ENCODE results near the gene SERGEF. TPM values are rescaled to one million over a fixed set of nuclear protein-coding genes. Genes with fewer than 3 reads are reported as not detected.

The SERGEF gene
- total and polyA plus RNA-seq, 2 of the 13 experiments (the other 11 are each of a cell fraction or from before 2014, with no cell fraction given) = 54.5 to 114 TPM

- CTCF ChIA-PET (ENCODE audit: low intra/inter-chr PET ratio, low total read pairs) = no interaction called here
- WGBS (ENCODE audit: low lambda C conversion rate) = 67% methylated on average over 3 of the region's 3 CpGs
Observed at GRCh38 chr11:17810746-17811145, 202.1 kb downstream of the SERGEF start.

More at GRCh38 chr11:17810746-17811145, 202.1 kb downstream of the SERGEF start:
- Histone ChIP-seq H3K36me3 (replicated peaks in 1 of 2; ENCODE audit: control insufficient read depth in 1 of 2, insufficient read depth in 2 of 2, low read length in 2 of 2) (peaks cover 0 to 2% of the 10 kb centered on the region in 2 experiments; a peak in 1 of 5 replicates), H3K4me2 (ENCODE audit: low read depth, low read length) (no peak overlapping the region), H3K4me1 (ENCODE audit: insufficient read depth, low read length) (peaks cover 10% of the 10 kb centered on the region; the same call in 1 of the 2 replicates), H3K27me3 (ENCODE audit: control insufficient read depth in 1 of 2, insufficient read depth in 2 of 2, low read length in 2 of 2) (no peaks in the 10 kb centered on the region), H3K27ac (ENCODE audit: extremely low read length, insufficient read depth, low read length) (no peak overlapping the region), H4K20me1 (ENCODE audit: insufficient read depth, low read length) (no peaks in the 10 kb centered on the region), H3K79me2 (ENCODE audit: insufficient read depth, low read length) (no peaks in the 10 kb centered on the region), H3K9me3 (ENCODE audit: low read length) (no peaks in the 10 kb centered on the region), H3K4me3 (replicated peaks in 1 of 3; ENCODE audit: insufficient read depth in 1 of 3, low read depth in 2 of 3, low read length in 3 of 3) (no peak overlapping the region), H3K9ac (ENCODE audit: insufficient read depth, low read depth, low read length) (no peak overlapping the region), H2AFZ (ENCODE audit: low read length) (no peak overlapping the region)
- TF ChIP-seq ZNF788 (CRISPR knock-in tag; IDR thresholded peaks at IDR 0.05; ENCODE audit: borderline replicate concordance) = no peak
- no peak for TF ChIP-seq XRCC5 (optimal IDR thresholded peaks at IDR 0.05; ENCODE audit: low read length)
- no peak for TF ChIP-seq ZNF713 (CRISPR knock-in tag; IDR thresholded peaks at IDR 0.05)
- TF ChIP-seq MXI1 (IDR thresholded peaks at IDR 0.05; ENCODE audit: borderline replicate concordance, low read depth, low read length) = no peak
- TF ChIP-seq MAF1 (CRISPR knock-in tag; IDR thresholded peaks at IDR 0.05; ENCODE audit: borderline replicate concordance) = no peak
- TF ChIP-seq SATB2 (CRISPR knock-in tag; IDR thresholded peaks at IDR 0.05) = no peak
- no peak for TF ChIP-seq ZBTB37 (CRISPR knock-in tag; IDR thresholded peaks at IDR 0.05)
- TF ChIP-seq ETV6 (CRISPR knock-in tag; conservative IDR thresholded peaks at IDR 0.05) = no peak
- TF ChIP-seq CSRNP1 (CRISPR knock-in tag; IDR thresholded peaks at IDR 0.05) = no peak
- TF ChIP-seq ZNF30 (CRISPR knock-in tag; IDR thresholded peaks at IDR 0.05) = no peak
- no peak for TF ChIP-seq TARDBP (CRISPR knock-in tag; IDR thresholded peaks at IDR 0.05)
- TF ChIP-seq GMEB1 (CRISPR knock-in tag; IDR thresholded peaks at IDR 0.05; ENCODE audit: borderline replicate concordance) = no peak
- no peak for TF ChIP-seq KLF13 (CRISPR knock-in tag; IDR thresholded peaks at IDR 0.05)
- TF ChIP-seq GLMP (CRISPR knock-in tag; IDR thresholded peaks at IDR 0.05; ENCODE audit: borderline replicate concordance) = no peak
- no peak for TF ChIP-seq GABPB1 (CRISPR knock-in tag; IDR thresholded peaks at IDR 0.05)
- TF ChIP-seq HHEX (CRISPR knock-in tag; IDR thresholded peaks at IDR 0.05) = no peak
- no peak for TF ChIP-seq FOXJ3 (CRISPR knock-in tag; IDR thresholded peaks at IDR 0.05; ENCODE audit: borderline replicate concordance)
- TF ChIP-seq RFXAP (CRISPR knock-in tag; IDR thresholded peaks at IDR 0.05; ENCODE audit: borderline replicate concordance) = no peak
- no peak for TF ChIP-seq TCF7L2 (IDR thresholded peaks at IDR 0.05; ENCODE audit: low read depth, low read length)
- intact Hi-C loops (cut with micrococcal nuclease; ENCODE audit: unreplicated experiment) (no loop called here), in situ Hi-C loops (cut with HindIII; ENCODE audit: extremely low pct_ligation_motif_present, low pct_unique_long_range_greater_than_20kb) (no loop called here)
- no peak for ATAC-seq
- DNase-seq (ENCODE audit: low spot score) = no peak
- FAIRE-seq = no peak
- no TSS peak for BruUV-seq (replicated peaks)
- POLR2A ChIA-PET = no interaction called here
